Mucosa of stomach (tissue), 1 donor: ENCODE measurements around the gene SWAP70.
"Not testable (repeated sequence)": the region's sequence is repeated elsewhere in the genome, so short reads cannot be mapped to it uniquely, and the experiment has no call there.

Experiments used
- H3K27me3 ChIP-seq: one replicate; pipeline ENCODE4 v1.7.0; 2013; ENCODE audit warnings: mild to moderate bottlenecking, low read length; ENCODE audit not compliant: control insufficient read depth, insufficient read depth
- H3K36me3 ChIP-seq: one replicate; pipeline ENCODE4 v1.7.0; 2013; ENCODE audit warnings: low read length; ENCODE audit not compliant: control insufficient read depth, insufficient read depth
- H3K4me1 ChIP-seq: one replicate; pipeline ENCODE4 v1.7.0; 2013; ENCODE audit warnings: mild to moderate bottlenecking, low read length; ENCODE audit not compliant: control insufficient read depth, insufficient read depth
- H3K4me3 ChIP-seq: one replicate; pipeline ENCODE4 v1.7.0; 2013; ENCODE audit warnings: low read length
- H3K9ac ChIP-seq: one replicate; pipeline ENCODE4 v1.7.0; 2013; ENCODE audit warnings: mild to moderate bottlenecking, low read length, moderate library complexity
- H3K9me3 ChIP-seq: one replicate; pipeline ENCODE4 v1.7.0; 2013; ENCODE audit warnings: mild to moderate bottlenecking, low read length, moderate library complexity; ENCODE audit not compliant: control insufficient read depth
- donor health status: Pancreatic carcinoma.

Gene SWAP70

DNA sequence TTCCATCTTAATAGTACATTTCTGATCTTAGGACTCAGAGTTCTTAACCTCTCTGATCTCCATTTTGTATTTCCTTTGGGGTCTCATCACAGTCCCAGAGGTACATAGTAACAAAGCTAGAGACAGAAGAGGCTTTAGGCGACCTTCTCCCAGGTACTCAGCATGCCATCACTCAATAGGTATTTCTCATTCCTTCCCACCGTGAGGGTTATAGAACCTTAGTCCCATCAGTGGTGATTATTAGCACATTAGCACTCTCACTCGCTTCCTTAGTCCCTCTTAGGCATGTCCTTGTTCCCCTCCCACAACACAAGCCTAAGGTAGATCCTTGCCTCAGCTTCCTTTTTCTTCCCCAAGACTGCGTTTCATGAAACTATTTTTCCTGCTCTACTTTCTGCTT is 14.7 kb downstream of the SWAP70 start:
- H3K9me3 ChIP-seq: no peaks in the 10 kb centered on the region
- no peak overlapping the region for H3K9ac ChIP-seq
- no peaks in the 10 kb centered on the region for H3K27me3 ChIP-seq
- H3K36me3 ChIP-seq: no peaks in the 10 kb centered on the region
- H3K4me1 ChIP-seq: no peaks in the 10 kb centered on the region
- no peak overlapping the region for H3K4me3 ChIP-seq

- H3K4me1 ChIP-seq: no peaks in the 10 kb centered on the region
- no peaks in the 10 kb centered on the region for H3K36me3 ChIP-seq
- no peaks in the 10 kb centered on the region for H3K27me3 ChIP-seq
- H3K9ac ChIP-seq: no peak overlapping the region
- no peak overlapping the region for H3K4me3 ChIP-seq
- H3K9me3 ChIP-seq: no peaks in the 10 kb centered on the region
Measured at GRCh38 chr11:9680028-9680427, 16.2 kb downstream of the SWAP70 start.

- Histone ChIP-seq H3K9me3 (no peaks in the 10 kb centered on the region), H3K27me3 (no peaks in the 10 kb centered on the region), H3K4me1 (no peaks in the 10 kb centered on the region), H3K4me3 (no peak overlapping the region), H3K9ac (no peak overlapping the region), H3K36me3 (no peaks in the 10 kb centered on the region)
Measured at GRCh38 chr11:9681583-9682372, 17.9 kb downstream of the SWAP70 start.

- H3K9me3 ChIP-seq: no peaks in the 10 kb centered on the region
- H3K27me3 ChIP-seq: no peaks in the 10 kb centered on the region
- H3K36me3 ChIP-seq: no peaks in the 10 kb centered on the region
- no peak overlapping the region for H3K4me3 ChIP-seq
- no peak overlapping the region for H3K9ac ChIP-seq
- peaks cover 22% of the 10 kb centered on the region for H3K4me1 ChIP-seq
Measured at GRCh38 chr11:9687711-9688477, 24.0 kb downstream of the SWAP70 start.

- no peak overlapping the region for H3K4me3 ChIP-seq
- no peaks in the 10 kb centered on the region for H3K9me3 ChIP-seq
- H3K4me1 ChIP-seq: peaks cover 26% of the 10 kb centered on the region
- no peak overlapping the region for H3K9ac ChIP-seq
- H3K36me3 ChIP-seq: no peaks in the 10 kb centered on the region
- no peaks in the 10 kb centered on the region for H3K27me3 ChIP-seq
Measured at GRCh38 chr11:9688716-9689511, 25.0 kb downstream of the SWAP70 start.

GRCh38 chr11:9689721-9690120 is 25.8 kb downstream of the SWAP70 start:
- no peaks in the 10 kb centered on the region for H3K36me3 ChIP-seq
- H3K4me3 ChIP-seq: no peak overlapping the region
- no peaks in the 10 kb centered on the region for H3K27me3 ChIP-seq
- H3K9me3 ChIP-seq: no peaks in the 10 kb centered on the region
- no peak overlapping the region for H3K9ac ChIP-seq
- peaks cover 26% of the 10 kb centered on the region for H3K4me1 ChIP-seq

GRCh38 chr11:9691865-9692264 is 28.0 kb downstream of the SWAP70 start:
- Histone ChIP-seq H3K4me3 (no peak overlapping the region), H3K9me3 (no peaks in the 10 kb centered on the region), H3K4me1 (peaks cover 26% of the 10 kb centered on the region), H3K27me3 (no peaks in the 10 kb centered on the region), H3K36me3 (no peaks in the 10 kb centered on the region), H3K9ac (no peak overlapping the region)

DNA sequence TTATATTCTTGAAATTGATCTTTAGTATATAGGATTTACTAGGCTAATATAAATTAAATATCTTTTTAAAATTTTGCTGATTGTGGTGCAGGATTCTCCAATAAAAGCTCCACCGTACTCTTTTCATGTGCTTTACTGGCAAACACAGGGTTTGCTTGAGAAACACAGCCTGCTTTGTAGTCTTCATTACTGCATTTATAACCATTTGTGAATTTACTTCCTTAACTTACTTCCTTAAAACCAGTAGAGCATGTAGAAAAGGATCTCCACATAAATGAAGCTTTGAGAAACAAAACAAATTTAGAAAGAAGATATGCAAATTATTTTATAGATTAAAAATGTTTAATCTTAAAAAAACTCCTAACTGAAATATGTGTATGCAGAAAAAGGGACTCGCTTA is 28.8 kb downstream of the SWAP70 start:
- no peak overlapping the region for H3K9ac ChIP-seq
- H3K27me3 ChIP-seq: no peaks in the 10 kb centered on the region
- no peaks in the 10 kb centered on the region for H3K36me3 ChIP-seq
- H3K9me3 ChIP-seq: no peaks in the 10 kb centered on the region
- no peak overlapping the region for H3K4me3 ChIP-seq
- H3K4me1 ChIP-seq: peaks cover 26% of the 10 kb centered on the region

- H3K4me1 ChIP-seq: peaks cover 20% of the 10 kb centered on the region
- H3K27me3 ChIP-seq: no peaks in the 10 kb centered on the region
Measured at GRCh38 chr11:9693801-9694553, 30.1 kb downstream of the SWAP70 start.

DNA sequence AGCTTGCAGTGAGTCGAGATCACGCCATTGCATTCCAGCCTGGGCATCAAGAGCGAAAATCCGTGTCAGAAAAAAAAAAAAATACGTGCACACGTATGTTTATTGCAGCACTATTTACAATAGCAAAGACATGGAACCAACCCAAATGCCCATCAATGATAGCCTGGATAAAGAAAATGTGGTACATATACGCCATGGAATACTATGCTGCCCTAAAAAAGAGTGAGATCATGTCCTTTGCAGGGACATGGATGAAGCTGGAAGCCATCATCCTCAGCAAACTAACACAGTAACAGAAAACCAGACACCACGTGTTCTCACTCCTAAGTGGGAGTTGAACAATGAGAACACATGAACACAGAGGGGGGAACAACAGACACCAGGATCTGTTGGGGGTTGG is 31.4 kb downstream of the SWAP70 start:
- H3K27me3 ChIP-seq, H3K4me3 ChIP-seq, H3K9me3 ChIP-seq, H3K9ac ChIP-seq, H3K36me3 ChIP-seq: not testable (repeated sequence)
- H3K4me1 ChIP-seq: peaks cover 12% of the 10 kb centered on the region

More at GRCh38 chr11:9693801-9694553, 30.1 kb downstream of the SWAP70 start:
- no peaks in the 10 kb centered on the region for H3K9me3 ChIP-seq
- H3K9ac ChIP-seq: no peak overlapping the region
- no peaks in the 10 kb centered on the region for H3K36me3 ChIP-seq
- H3K4me3 ChIP-seq: no peak overlapping the region

DNA sequence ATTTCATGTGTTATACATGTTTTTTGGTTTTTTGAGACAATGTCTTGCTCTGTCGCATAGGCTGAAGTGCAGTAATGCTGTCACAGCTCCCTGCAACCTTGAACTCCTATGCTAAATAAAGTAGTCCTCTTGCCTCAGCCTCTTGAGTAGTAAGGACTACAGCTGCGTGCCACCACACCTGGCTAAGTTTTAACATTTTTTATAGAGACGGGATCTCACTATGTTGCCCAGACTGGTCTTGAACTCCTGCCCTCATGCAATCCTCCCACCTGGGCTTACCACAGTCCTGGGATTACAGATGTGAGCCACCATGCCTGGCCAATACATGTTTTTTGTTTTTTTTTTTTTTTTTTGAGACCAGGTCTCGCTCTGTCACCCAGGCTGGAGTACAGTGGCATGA is 33.9 kb downstream of the SWAP70 start:
- Histone ChIP-seq H3K9ac (no peak overlapping the region), H3K9me3 (no peaks in the 10 kb centered on the region), H3K4me3 (no peak overlapping the region), H3K27me3 (no peaks in the 10 kb centered on the region), H3K36me3 (no peaks in the 10 kb centered on the region), H3K4me1 (peaks cover 5% of the 10 kb centered on the region)
